GM19324 (cell line): ENCODE measurements around the gene FAN1.
A peak's percentile ranks its signal among the peaks of the same experiment; 100 is the strongest.
"Not testable (repeated sequence)": the region's sequence is repeated elsewhere in the genome, so short reads cannot be mapped to it uniquely, and the experiment has no call there.

ENCODE experiments used
- ATAC-seq: cut with Tn5 transposase; IDR thresholded peaks from one replicate; pipeline ENCODE4 v1.9.1; 2021; ENCODE audit warnings: mild to moderate bottlenecking, moderate library complexity; ENCODE audit not compliant: unreplicated experiment, low FRiP score

Gene FAN1

DNA sequence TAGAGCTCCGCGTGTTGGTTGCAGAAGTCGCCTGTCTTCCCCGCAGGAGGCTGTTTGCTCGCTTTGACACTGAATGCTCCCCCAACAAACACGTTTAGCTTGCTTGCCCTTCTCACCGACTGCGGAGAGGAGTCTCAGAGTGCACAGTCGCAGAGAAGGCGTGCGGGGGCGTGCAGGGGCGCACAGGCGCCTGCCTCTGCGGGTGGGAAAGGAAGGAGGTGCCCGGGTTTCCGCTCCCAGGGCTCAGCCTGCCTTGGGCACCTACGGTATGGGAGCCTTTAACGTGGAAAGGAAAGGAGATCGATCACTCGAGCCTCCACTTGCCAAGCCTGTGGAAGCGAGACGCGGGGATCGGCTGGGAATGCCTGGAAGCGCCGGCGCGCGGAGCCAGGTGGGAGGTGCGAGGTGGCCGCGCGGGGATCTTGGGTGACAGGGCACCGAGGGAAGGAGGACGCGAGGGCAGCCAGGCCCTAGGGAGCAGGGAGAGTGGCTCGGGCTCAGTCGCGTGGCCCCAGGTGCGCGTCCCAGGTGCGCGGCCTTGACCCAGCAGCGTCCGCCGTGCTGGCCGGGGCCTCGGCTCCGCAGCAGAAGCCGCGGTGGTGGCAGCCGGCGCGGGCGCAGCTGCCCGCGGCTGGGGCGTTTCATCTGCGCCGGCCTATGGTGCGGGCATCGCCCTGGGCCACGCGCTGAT is at the start of gene FAN1:
Gene FAN1 (plus strand): TSS at position 419 of the 691 bp plus-strand sequence. CDS start 749 bp downstream, outside the sequence.
- peak; percentile 93 for ATAC-seq

DNA sequence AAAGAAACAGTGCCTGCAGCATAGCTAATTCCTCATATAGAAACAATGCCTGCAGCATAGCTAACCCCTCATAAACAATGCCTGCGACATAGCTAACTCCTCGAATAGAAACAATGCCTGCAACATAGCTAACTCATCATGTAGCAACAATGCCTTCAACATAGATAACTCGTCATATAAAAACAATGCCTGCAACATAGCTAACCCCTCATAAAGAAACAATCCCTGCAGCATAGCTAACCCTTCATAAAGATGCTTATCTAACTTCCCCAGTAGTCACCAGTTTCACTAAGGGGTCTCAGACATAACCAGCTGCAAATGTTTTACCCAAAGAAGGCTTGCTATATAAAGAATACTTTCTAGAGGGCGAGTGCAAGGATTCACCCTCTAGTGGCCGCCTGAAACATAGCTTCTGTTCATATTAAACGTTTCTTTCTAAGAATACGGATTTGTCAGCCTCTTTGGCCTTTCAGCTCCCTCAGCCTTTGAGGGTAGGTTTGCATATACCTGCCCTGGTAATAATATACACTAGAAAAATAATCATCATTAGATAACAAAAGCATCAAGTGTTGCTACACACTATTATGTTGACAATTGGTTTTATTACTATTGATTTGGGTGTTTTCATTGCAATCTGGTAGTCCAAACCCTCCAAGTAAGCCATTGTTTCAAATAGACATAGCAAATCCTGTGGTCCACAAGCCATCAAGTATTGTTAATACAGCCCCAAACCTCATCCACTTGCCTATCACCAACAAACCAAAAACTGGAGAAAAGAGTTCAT is 44.4 kb upstream of the FAN1 start:
- ATAC-seq, result no peak

DNA sequence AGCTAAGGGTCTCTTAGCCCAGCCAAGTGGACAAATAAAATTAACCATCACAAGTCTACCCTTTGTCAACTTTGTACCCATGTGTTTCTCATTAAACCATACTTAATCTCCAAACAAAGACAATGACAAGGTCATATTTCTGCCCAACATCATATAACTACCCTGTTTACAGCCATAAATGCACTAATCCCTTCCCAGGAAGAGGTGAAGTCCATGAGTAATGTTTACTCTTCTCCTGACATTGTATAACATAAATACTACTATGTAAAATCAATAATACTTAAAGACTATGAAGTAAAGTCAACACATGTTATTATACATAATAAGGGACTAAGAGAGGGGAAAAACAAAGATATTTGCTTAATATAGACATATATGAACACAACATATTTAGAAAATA is 38.5 kb upstream of the FAN1 start:
- ATAC-seq, result no peak

DNA sequence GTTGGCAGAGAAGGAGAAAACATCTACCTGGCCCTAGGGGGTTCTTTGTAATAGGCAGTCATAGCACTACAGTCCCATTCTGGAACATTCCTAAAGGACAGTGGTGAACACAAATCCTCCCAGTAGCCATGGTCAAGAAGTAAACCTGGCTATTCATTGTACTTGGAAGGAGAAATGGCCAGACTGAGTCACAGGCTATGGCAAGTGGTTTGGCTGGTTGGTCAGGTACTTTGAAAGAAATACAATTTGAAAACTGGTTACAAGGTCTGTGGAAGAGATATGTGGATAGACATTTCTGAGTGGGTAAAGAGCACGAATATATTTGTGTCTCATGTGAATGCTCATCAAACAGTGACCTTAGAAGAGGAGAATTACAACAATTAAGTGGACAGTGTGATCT is 33.0 kb upstream of the FAN1 start:
- no peak for ATAC-seq

DNA sequence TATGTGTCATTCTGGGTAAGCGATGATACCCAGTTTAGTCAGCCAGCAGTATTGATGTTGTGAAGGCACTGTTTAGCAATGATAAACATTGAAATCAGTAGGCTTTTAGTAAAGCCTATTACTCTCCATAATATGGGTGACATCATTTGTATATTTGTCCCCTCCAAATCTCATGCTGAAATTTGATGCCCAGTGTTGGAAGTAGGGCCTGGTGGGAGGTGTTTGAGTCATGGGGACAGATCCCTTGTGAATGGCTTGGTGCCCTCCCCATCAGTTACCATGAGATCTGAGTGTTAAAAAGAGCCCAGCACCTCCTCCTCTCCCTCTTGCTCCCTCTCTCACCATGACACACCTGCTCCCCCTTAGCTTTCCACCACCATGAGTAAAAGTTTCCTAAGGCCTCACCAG is 31.4 kb upstream of the FAN1 start:
- no peak for ATAC-seq

DNA sequence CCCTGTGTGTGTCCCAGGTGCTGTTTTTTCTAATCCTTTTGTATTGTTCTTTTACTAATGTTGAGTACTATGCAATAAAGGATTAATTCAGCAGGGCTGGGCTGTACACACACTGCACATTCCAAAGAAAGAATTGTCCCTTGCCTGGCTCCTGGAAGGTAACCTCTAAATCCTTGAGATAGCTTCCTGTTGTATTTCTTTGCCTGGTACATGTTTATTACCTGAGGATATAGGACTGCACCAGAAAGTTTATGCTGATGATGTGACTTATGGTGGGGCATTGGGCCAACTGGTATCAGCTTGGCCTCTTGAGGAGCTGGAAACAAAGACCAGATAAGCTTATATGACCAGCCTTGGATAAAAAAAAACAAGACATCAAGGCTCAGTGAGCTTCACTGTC is 26.6 kb upstream of the FAN1 start:
- no peak for ATAC-seq

DNA sequence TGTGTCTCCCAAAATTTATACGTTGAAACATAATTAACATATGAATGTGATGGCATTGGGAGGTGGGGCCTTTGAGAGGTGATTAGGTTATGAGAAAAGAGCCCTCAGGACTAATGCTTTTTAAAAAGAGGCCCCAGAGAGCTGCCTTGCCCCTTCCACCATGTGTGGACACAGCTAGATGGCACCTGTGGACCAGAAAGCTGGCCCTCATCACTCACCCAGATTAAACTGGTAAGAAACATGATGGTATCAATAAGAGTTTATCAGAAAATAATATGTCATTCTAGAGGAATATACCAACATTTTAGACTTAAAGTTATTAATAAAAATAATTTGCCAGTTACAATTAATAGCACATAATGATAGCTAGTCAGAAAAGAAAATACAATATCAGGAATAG is 25.2 kb upstream of the FAN1 start:
- no peak for ATAC-seq

DNA sequence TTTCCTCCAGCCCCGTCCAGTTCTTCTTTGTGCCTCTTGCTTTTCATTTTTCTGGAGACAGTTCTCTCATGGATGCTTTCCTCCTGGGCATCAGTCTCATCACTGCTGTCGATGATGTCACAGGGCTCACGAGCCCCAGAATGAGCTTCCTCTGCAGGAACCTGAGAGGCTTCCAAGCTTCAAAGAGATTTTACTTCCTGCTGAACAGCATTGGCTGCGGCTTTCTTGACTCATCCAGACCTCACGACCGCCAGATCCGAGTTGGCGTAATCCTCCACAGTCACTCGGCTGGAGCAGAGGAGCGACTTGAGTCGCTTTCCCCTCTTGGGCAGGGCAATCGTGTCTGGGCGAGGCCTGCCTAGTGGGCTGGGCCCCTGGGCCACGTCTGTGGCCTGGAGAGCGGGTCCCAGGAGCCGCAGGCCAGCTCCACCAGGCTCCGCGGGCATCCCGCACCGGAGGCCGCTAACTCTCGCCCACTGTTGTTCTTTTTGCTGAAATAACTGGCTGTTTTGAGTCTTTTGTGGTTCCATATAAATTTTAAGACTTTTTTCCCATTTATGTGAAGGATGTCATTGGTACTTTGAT is 20.8 kb upstream of the FAN1 start:
- no peak for ATAC-seq

DNA sequence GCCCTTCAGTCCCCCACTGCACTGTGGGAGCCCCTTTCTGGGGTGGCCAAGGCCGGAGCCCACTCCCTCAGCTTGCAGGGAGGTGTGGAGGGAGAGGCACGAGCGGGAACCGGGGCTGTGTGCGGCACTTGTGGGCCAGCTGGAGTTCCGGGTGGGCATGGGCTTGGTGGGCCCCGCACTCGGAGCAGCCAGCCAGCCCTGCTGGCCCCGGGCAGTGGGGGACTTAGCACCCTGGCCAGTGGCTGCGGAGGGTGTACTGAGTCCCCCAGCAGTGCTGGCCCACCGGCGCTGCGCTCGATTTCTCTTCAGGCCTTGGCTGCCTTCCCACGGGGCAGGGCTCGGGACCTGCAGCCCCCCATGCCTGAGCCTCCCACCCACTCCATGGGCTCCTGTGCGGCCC is 20.0 kb upstream of the FAN1 start:
- ATAC-seq, result not testable (repeated sequence)

DNA sequence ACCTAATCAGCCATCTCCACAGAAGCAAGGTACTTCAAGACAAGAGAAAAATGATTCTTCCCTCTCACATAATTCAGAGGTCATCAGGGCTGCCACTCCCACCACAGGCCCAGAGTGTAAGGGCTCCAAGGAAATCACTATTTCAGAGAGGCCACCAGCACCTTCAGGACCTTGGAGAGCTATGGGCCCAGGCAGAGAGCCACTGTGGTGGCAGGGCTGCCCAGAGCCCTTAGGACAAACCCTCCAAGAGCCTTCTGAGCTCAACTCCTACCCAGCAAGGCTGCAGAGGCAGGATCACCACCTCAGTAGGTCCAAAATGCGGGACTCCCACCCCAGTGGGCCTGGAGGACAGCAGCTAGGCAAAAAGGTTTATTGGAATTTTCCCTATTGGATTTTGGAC is 17.9 kb upstream of the FAN1 start:
- ATAC-seq, result no peak

DNA sequence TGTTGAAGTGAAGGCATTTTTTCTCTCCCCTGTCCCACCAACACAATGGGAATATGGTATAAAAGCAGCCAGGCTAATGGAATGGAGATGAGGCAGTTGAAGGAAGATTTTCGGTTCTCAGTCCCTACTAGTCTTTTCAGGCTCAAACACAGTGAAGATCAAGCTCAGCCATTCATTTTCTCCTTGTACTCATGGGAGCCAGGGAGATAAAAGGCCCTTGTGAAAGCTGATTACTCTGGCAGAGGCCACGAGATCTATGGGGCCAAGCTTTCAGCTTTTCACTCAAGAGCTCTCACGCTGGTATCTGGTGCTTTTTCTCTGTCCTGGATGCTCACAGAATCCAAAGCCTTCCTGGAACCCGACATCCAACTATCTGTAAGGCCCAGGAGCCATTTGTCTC is 14.5 kb upstream of the FAN1 start:
- ATAC-seq, result no peak

DNA sequence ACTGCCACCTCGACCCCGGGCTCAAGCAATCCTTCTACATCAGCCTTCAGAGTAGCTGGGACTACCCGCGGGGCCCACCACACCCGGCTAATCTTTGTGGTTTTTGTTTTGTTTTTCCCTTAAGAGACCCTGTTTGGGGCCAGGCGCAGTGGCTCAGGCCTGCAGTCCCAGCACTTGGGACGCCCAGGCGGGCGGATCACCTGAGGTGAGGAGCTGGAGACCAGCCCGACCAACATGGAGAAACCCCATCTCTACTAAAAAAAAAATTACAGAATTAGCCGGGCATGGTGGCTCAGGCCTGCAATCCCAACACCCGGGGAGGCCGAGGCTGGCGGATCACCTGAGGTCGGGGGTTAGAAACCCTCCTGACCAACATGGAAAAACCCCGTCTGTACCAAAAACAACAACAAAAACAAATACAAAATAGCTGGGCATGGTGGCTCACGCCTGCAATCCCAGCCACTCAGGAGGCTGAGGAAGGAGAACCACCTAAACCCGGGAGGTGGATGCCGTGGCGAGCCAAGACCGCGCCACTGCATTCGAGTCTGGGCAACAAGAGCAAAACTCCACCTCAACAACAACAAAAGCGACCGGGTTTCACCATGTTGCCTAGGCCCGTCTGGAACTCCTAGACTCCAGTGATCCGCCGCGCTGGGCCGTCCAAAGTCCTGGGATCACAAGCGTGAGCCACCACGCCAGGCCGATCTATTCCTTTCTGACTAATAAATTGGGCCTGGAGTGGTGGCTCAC is 8.1 kb upstream of the FAN1 start:
- ATAC-seq, result no peak

DNA sequence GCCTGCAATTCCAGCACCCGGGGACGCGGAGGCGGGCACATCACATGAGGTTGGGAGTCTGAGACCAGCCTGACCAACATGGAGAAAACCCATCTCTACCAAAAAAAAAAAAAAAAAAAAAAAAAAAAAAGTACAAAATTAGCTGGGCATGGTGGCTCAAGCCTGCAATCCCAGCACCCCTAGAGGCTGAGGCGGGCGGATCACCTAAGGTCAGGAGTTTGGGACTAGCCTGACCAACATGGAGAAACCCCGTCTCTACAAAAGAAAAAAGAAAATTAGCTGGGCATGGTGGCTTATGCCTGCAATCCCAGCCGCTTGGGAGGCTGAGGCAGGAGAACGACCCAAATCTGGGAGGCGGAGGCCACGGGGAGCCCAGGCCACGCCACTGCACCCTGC is 7.5 kb upstream of the FAN1 start:
- ATAC-seq, result no peak

DNA sequence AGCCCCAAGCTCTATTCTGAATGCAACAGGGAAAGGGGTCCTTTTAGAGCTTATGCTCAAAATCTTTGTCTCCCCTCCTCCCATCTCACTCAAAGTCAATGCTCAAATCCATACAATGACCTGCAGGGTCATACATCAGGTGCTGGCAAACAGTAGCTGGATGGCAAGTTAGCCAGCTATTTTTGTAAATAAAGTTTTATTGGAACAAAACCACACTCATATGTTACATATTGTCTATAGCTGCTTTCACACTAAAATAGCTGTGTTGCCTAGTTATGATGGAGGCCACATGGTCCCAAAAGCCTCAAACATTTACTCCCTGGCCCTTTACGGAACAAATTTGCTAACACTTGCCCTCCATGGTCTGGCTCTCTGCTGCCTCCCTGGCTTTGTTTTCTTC is 1.8 kb upstream of the FAN1 start:
- ATAC-seq, result no peak

DNA sequence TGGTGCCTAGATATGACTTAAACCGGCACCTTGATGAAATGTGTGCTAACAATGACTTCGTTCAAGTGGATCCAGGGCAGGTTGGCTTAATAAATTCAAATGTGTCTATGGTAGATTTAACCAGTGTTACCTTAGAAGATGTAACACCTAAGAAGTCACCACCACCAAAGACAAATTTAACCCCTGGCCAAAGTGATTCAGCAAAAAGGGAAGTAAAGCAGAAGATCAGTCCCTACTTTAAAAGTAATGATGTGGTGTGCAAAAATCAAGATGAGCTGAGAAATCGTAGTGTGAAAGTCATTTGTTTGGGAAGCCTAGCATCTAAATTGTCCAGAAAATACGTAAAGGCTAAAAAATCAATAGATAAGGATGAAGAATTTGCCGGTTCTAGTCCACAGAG is 1.1 kb downstream of the FAN1 start:
- ATAC-seq, result no peak

DNA sequence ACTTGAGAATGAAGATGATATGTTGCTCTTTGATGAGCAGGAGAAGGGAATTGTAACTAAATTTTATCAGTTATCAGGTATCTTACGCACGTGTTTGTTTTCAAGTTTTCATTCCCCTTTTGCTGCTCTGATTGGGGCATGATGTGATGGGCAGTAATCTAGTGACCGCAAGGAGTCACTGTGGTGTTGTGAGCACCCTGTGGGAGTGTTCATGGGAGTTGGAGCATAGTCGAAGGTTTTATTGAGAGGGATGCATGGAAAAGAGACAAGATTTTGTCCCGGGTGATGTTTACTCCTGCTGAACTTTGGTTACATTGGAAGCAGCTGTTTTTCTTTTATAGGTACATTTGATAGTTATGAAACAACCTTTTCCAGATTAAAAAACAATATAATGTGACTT is 2.1 kb downstream of the FAN1 start:
- ATAC-seq, result no peak

DNA sequence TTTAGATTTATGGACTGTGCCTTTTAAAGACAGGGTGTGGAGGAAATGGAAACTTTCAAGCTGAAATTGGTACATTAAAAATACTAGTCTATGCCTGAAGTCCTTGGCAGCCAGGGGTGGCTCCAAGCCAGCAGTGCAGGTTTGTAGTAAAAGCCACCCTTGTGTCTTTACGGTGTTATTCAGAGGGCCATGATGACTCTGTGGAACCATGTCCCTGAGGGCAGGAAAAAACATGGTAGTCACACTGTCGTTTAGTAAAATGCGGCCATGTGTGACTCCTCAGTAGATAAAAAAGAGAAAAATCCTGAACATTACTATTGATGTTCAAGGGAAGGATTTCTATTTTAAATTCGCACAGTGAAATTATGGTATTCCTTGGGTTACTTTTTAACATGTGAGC is 2.7 kb downstream of the FAN1 start:
- no peak for ATAC-seq

DNA sequence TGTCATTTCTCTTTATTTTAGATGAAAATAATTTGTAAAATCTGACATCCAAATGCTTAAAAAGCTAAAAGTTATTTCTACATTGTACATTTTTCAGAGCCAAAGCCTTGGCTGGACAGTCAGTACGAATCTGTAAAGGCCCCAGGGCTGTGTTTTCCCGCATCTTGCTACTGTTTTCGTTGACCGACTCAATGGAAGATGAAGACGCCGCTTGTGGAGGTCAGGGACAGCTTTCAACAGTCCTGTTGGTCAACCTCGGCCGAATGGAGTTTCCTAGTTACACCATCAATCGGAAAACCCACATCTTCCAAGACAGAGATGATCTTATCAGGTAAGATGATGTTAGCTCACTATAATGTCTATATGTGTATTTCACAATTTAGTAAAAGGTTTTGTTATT is 10.0 kb downstream of the FAN1 start:
- ATAC-seq, result no peak

DNA sequence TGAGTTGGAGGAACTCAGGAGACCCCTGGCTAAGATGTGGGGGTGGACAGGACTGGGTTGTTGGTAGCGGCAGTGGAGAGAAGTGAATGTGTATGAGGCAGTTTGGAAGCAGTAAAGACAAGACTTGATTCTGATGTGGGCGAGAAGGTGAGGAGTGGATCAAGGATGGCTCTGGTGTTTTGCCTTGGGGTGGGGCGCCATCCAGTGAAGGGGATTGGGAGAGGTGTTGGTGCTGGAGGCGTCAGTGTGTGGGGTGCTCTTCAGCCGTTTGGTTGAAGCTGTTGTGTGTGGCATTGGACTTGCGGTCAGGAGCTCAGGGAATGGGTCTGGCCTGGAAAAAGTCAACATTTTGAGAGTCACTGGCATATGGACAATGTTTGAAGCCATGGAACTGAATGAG is 13.3 kb downstream of the FAN1 start:
- no peak for ATAC-seq

DNA sequence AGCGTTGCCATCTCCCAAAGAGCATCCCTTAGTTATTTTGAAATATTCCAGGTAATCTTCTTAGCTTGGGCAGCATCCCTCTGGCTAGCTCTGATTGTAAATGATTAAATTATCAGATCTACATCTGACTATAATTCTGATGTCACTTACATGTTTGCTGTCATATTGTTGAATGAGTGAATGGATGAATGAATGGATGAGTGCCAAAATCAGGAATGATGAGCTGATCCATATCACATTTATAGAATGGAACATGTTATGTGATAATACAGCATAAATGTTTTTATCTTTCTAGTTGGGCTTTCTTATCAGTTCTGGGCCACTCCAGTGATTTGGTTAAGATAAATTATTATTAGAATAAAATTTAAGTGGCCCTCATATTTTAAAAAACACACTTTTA is 14.0 kb downstream of the FAN1 start:
- ATAC-seq, result no peak

DNA sequence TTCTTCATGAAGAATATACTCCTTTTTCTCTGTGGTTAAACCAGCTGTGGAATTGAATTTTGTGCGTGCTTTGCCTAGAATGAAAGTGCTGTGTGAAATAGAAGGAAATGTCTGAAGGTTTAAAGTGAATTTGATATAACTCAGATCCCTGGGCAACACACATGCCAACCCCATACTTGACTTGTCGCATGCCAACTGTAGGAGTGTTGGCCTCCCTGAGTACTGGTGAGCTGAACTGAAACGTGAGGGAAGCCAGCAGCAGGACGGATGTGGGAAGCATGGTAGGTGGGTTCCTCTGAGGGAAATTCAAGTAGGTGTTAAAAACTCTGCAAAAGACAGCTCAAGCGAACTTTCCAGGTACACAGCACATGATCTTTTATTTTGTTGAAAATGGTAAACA is 14.7 kb downstream of the FAN1 start:
- ATAC-seq, result no peak
